ENCODE measurements around the gene DPY19L2.
"Not testable (repeated sequence)": the region's sequence is repeated elsewhere in the genome, so short reads cannot be mapped to it uniquely, and the experiment has no call there.

DPY19L2 gene

DNA sequence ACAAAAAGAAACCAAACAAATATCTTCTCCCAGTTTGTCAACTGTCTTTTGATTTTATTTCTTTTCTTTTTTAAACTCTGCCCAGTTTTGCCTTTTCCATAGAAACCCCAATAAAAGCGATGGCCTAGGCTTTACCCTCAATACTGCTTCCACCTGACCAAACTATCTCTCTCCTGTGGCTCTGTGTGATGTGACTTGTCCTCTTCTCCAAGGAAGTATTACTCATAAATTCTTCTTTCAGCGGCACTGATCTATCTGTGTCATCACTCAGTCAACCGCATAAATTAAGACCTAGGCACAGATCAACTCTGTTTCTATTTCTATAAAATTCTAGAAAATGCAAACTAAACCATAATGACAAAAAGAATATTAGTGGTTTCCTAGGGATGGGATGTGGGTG is 9.8 kb downstream of the DPY19L2 start:
- DNase-seq (ENCODE audit: low spot score): not testable (repeated sequence)

GRCh38 chr12:63656407-63656806 is 11.9 kb downstream of the DPY19L2 start:
- DNase-seq (ENCODE audit: low spot score): not testable (repeated sequence)

DNA sequence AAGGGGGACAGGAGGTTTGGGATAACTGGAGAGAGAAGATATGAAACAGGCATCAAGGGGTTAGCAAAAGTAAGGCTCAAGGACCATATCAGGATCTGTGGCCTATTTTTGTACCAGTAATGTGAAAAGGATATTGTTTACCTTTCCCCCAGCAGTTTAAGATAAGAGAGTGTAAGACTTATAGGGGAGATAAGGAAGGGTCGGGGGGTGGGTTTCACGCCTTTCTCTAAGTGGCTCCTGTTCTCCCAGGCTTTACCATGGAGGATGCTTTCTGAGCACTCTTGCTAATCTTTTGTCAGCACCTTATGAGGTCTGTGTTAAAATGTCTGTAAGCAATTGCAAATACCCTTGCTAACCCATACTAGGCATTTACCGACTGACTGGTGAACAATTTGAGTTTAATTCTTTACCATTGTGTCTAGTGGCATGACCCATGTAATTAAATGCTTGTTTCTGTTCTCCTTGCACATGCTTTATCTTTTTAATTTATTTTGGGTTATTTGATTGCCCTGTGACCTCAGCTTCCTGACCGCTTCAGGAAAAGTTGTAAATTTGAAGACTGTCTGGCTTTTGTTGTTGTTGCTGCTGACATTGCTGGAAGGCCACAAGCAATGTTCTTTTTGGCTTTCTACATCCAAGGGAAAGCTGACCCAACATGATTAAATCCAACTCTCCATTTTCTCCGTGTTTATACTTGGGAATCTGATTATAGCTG is 12.6 kb downstream of the DPY19L2 start:
- not testable (repeated sequence) for DNase-seq (ENCODE audit: low spot score)

- not testable (repeated sequence) for DNase-seq (ENCODE audit: low spot score)
Measured at GRCh38 chr12:63654481-63654880, 13.8 kb downstream of the DPY19L2 start.

GRCh38 chr12:63649517-63649916 is 18.8 kb downstream of the DPY19L2 start:
- DNase-seq (ENCODE audit: low spot score): not testable (repeated sequence)

GRCh38 chr12:63643381-63644140 is 24.7 kb downstream of the DPY19L2 start:
- DNase-seq (ENCODE audit: low spot score): not testable (repeated sequence)

- DNase-seq (ENCODE audit: low spot score): not testable (repeated sequence)
Measured at GRCh38 chr12:63624258-63624657, 44.0 kb downstream of the DPY19L2 start.

DNA sequence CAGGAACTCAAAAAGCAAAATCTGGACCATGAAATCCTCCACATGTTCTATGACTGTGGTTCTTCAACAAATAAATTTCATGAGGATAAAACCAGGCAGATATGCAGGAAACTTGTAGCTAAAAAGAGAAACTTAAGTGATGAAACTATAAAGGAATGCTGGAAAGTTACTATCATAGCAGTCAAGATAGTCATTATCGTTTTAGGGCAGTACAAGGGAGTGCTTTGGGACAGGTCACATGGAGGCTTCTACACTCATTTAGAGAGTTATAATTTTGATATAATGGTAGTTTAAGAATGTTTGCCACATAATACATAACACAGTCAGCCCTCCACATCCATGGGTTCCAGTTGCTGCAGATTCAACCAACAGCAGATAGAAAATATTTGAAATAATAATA is 52.7 kb downstream of the DPY19L2 start:
- DNase-seq (ENCODE audit: low spot score): not testable (repeated sequence)

DNA sequence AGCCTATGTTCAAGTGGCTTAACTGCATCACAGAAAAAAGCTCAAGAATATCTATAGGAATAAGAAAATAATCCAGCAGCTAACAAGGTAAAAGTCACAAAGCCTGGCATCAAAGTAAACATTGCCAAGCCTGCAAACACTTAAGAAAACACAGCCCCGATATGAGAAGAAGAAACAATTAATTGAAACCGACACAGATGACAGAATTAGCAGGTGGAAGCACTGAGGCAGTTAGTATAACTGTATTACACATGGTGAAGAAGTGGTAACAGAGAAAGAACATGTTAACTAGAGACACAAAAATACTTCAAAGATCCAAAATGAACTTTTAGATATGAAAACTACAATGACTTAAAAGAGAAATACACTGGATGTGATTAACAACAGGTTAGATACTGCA is 57.0 kb downstream of the DPY19L2 start:
- DNase-seq (ENCODE audit: low spot score): not testable (repeated sequence)

- DNase-seq (ENCODE audit: low spot score): not testable (repeated sequence)
Measured at GRCh38 chr12:63609281-63609680, 59.0 kb downstream of the DPY19L2 start.

DNA sequence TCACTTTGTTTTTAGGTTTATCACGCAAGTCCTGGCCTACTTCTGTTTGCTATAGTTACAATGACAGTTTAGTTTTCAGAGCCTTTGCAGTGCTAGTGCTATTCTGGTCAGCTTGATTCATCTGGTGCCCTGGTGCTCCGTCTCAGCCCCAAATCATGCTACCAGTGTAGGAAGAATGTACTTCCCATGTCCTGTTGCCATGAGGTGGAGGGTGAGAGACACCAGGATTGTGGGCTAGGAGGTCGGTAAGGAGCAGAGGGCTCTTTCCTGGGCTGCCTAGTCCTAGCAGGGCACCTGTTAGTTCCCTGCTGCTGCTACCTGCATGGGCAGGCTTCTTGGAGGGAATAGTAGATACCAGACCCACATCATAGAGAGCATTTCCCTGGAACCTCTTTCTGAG is 63.3 kb downstream of the DPY19L2 start:
- DNase-seq (ENCODE audit: low spot score): not testable (repeated sequence)

DNA sequence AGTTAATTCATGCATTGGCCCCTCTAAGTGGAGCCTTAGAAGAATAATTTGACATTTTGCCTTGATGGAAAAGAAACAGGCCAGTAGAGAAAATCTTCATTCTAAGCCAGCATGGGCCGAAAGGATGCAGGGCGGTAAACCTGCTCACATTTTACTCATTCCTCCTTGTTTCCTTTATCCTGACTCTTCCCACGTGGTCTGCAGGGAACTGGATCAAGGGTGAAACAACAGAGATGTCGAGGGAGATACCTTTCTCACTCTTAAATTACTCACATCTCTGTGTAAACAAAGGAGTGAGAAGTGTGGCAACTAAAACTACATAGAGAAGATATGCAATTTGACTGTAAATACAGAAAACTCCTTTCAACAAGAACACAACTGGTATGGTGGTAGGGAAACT is 73.5 kb downstream of the DPY19L2 start:
- DNase-seq (ENCODE audit: low spot score): not testable (repeated sequence)

DNA sequence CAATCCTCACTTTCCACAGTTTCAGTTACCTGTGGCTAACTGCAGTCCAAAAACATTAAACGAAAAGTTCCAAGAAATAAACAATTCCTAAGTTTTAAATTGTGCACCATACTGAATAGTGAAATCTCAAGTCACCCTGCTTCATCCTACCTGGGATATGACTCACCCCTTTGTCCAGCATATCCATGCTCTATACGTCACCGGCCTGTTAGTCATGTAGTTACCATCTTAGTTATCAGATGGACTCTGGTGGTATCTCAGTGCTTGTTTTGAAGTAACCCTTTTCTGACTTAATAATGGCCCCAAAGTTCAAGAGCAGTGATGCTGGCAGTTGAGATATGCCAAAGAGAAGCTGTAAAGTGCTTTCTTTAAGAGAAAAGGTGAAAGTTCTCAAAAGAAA is 83.9 kb downstream of the DPY19L2 start:
- not testable (repeated sequence) for DNase-seq (ENCODE audit: low spot score)

GRCh38 chr12:63583289-63583688 is 85.0 kb downstream of the DPY19L2 start:
- DNase-seq (ENCODE audit: low spot score): not testable (repeated sequence)

- DNase-seq (ENCODE audit: low spot score): not testable (repeated sequence)
Measured at GRCh38 chr12:63577631-63578030, 90.7 kb downstream of the DPY19L2 start.

GRCh38 chr12:63572038-63572437 is 96.3 kb downstream of the DPY19L2 start:
- not testable (repeated sequence) for DNase-seq (ENCODE audit: low spot score)

- not testable (repeated sequence) for DNase-seq (ENCODE audit: low spot score)
Measured at GRCh38 chr12:63558445-63558844, 109.8 kb downstream of the DPY19L2 start.

DNA sequence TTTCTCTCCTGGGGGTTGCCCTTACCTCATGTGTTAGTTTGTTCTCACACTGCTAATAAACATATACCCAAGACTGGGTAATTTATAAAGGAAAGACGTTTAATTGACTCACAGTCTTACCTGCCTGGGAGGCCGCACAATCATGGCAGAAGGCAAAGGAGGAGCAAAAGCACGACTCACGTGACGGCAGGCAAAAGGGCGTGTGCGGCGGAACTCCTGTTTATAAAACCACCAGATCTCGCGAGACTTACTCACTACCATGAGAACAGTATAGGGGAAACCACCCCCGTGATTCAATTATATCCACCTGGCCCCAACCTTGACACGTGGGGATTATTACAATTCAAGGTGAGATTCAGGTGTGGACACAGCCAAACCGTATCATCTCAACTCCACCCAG is 116.9 kb downstream of the DPY19L2 start:
- DNase-seq (ENCODE audit: low spot score): not testable (repeated sequence)

- DNase-seq (ENCODE audit: low spot score): not testable (repeated sequence)
Measured at GRCh38 chr12:63549034-63549433, 119.3 kb downstream of the DPY19L2 start.

GRCh38 chr12:63545298-63545916 is 122.9 kb downstream of the DPY19L2 start:
- not testable (repeated sequence) for DNase-seq (ENCODE audit: low spot score)

DNA sequence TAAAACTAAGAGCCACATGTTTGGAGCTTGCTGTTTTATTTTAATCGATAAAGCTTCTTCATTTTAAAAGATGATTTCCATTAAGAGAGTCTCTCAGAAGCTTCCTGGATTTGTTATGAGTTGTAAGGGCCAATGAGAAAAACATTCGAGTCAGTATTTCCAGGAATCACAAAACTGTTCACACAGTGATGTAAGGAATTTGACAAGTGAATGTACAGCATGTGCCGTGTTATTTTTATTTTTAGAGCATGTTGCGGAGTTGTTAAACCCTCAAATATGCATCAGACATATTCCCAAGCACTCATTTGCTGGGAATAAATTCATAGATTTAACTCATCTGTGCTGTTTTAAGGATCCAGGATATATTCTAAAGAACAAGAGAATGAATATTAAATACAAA is 129.6 kb downstream of the DPY19L2 start:
- DNase-seq (ENCODE audit: low spot score): not testable (repeated sequence)

- not testable (repeated sequence) for DNase-seq (ENCODE audit: low spot score)
Measured at GRCh38 chr12:63537838-63538237, 130.5 kb downstream of the DPY19L2 start.

DNA sequence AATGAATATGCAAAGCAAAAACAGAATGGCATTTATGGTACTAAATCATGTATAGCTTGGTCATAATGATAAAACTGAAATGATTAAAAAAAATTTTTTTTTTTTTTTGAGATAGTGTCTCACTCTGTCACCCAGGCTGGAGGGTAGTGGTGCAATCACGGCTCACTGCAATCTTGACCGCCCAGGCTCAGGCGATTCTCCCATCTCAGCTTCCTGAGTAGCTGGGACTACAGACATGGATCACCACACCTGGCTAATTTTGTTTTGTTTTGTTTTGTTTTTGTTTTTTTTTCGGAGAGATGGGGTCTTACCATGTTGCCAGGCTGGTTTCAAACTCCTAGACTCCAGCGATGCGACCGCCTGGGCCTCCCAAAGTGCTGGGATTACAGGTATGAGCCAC is 138.7 kb downstream of the DPY19L2 start:
- DNase-seq (ENCODE audit: low spot score): not testable (repeated sequence)

Data from iPS-NIHi11 (cell line).